ENCODE results near the gene SNRNP48.

GRCh38 chr6:7566617-7567173 lies 23.3 kb upstream of the SNRNP48 start:
- no peak for TF ChIP-seq CTCF (IDR thresholded peaks at IDR 0.05)
- no peak for TF ChIP-seq POLR2A (IDR thresholded peaks at IDR 0.05)

Data from vagina (tissue), 2 donors.